Neuron (in vitro differentiated cells): Measurements from ENCODE around the gene TUBA4A.

ENCODE experiments used
- H2AFZ ChIP-seq: one replicate; pipeline ENCODE4 v1.6.1; 2013; ENCODE audit warnings: low read depth, mild to moderate bottlenecking, inconsistent platforms, low read length, moderate library complexity
- H3K27me3 ChIP-seq: one replicate; pipeline ENCODE4 v1.6.1; 2013; ENCODE audit warnings: low read length; ENCODE audit not compliant: insufficient read depth
- H3K36me3 ChIP-seq: one replicate; pipeline ENCODE4 v1.6.1; 2013; ENCODE audit warnings: low read length; ENCODE audit not compliant: insufficient read depth
- H3K4me1 ChIP-seq: one replicate; pipeline ENCODE4 v1.6.1; 2013; ENCODE audit warnings: low read length; ENCODE audit not compliant: insufficient read depth
- H3K4me3 ChIP-seq: 2 replicates; pipeline ENCODE4 v1.5.1; 2013; ENCODE audit warnings: mild to moderate bottlenecking, low read length, moderate library complexity
- H3K9me3 ChIP-seq: one replicate; pipeline ENCODE4 v1.6.1; 2013; ENCODE audit warnings: low read length

TUBA4A gene

DNA sequence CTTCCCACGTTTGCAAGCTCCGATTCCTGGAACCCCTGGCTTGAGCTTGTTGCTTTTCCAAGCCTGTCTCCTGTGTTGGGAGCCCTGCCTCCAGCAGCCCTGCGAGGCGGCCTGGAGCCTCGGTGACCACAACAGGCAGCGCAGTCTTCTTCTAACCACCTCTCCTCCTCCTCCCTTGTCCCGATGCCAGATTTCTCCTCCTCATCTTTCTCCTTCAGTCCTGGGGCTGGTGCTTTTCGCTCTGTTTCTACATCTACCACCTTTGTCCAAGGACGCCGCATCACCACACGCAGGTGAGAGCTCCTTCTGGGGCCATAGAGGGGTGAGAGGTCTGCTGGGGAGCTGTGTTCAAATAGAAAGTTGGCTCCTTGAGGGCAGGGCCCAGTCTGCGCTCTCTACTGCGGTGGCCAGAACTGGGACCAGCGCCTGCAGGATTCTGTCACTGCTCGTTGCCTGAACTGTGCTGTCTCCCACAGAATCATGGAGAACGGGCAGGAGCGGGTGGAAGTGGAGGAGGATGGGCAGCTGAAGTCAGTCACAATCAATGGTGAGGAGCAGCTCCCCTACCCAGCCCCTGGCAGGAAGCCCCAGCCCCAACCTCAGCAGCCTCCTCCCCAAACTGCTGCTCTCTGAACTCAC, 29.3 kb upstream of the TUBA4A start:
- H3K36me3 ChIP-seq: peaks cover 19% of the 10 kb centered on the region

DNA sequence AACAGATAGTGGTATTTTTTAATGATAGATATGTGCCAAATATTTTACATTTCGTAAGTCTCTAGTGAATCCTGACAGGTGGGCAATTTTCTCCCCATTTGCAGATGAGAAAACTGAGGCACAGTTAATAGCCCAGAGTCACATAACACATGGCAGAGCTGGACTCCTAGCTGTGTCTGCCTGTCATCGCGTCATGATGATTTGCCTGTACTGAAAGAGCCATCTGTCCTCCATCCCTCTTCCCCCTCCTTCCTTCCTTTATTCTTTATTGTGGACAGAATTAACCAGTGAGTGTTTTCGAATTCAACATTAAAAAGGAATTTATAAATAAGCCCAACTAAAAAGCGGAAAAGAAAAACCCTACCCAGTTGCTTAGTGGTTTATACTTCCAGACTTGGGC, 28.7 kb upstream of the TUBA4A start:
- no peaks in the 10 kb centered on the region for H3K9me3 ChIP-seq
- no peak overlapping the region for H3K4me3 ChIP-seq
- H3K27me3 ChIP-seq: no peaks in the 10 kb centered on the region
- peaks cover 31% of the 10 kb centered on the region for H3K4me1 ChIP-seq
- H3K36me3 ChIP-seq: peaks cover 19% of the 10 kb centered on the region
- no peak overlapping the region for H2AFZ ChIP-seq

More for the DNA sequence above, 29.3 kb upstream of the TUBA4A start:
- peaks cover 28% of the 10 kb centered on the region for H3K4me1 ChIP-seq
- no peak overlapping the region for H2AFZ ChIP-seq
- H3K9me3 ChIP-seq: no peaks in the 10 kb centered on the region
- H3K27me3 ChIP-seq: no peaks in the 10 kb centered on the region
- no peak overlapping the region for H3K4me3 ChIP-seq

GRCh38 chr2:219281588-219281987, 27.9 kb upstream of the TUBA4A start:
- Histone ChIP-seq H3K9me3 (no peaks in the 10 kb centered on the region), H2AFZ (no peak overlapping the region), H3K36me3 (peaks cover 19% of the 10 kb centered on the region), H3K27me3 (no peaks in the 10 kb centered on the region), H3K4me3 (no peak overlapping the region), H3K4me1 (peaks cover 28% of the 10 kb centered on the region)

DNA sequence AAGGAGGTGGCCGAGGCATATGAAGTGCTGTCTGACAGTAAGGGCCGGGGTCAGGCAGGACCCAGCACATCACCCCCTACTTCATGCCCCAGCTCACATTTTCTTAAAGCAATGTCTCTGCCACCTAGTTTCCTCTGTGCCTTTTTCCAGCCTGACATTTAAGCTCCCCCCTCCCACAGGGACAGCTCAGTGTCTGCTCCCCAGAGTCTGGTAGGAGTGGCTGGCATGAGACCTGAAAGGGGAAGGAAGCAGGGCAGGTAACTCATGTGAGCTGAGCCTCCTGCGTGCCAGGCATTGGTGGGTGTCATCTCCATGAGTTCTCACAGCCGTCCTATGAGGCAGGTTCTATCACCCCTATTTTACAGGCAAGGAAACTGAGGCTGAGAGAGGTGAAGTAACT, 26.9 kb upstream of the TUBA4A start:
- H3K4me3 ChIP-seq: no peak overlapping the region
- no peak overlapping the region for H2AFZ ChIP-seq
- no peaks in the 10 kb centered on the region for H3K9me3 ChIP-seq
- H3K36me3 ChIP-seq: peaks cover 19% of the 10 kb centered on the region
- H3K4me1 ChIP-seq: peaks cover 24% of the 10 kb centered on the region
- no peaks in the 10 kb centered on the region for H3K27me3 ChIP-seq

DNA sequence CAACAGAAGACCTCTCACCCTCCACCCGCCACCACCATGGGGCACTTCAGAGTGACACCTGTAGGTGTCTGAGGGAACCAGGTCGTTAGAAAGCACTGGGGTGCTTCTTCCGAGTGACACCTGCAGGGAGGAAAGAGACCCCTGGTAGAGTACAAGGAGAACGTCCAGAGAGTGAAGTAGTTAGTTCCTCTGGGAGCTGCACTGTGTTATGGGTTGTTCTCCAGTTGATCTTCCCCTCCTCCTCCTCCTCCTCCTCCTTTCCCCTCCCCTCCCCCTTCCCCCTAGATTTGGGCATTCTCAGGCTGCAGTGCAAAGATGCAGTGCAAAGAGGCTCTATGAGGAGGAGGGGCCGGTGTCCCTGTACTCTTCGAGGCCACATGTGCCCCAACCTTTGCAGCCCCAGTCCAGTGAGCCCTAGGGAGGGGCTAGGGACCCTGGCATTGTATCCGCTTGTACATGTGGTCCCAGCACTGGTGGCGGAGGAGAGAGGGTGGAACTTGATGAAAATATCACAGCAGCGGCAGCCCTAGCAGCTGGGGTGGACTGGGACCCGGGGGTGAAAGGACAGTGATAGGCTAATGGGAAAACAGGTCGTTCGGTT, 26.3 kb upstream of the TUBA4A start:
- H3K27me3 ChIP-seq: no peaks in the 10 kb centered on the region
- peaks cover 17% of the 10 kb centered on the region for H3K36me3 ChIP-seq
- no peaks in the 10 kb centered on the region for H3K9me3 ChIP-seq
- no peak overlapping the region for H2AFZ ChIP-seq
- H3K4me1 ChIP-seq: peaks cover 24% of the 10 kb centered on the region
- peak overlapping the region; percentile 57 for H3K4me3 ChIP-seq

- peaks cover 1% of the 10 kb centered on the region for H3K27me3 ChIP-seq
Measured at GRCh38 chr2:219279151-219279915, 25.6 kb upstream of the TUBA4A start, which contains the start of gene DNAJB2. Gene DNAJB2, plus strand, starts transcription at chr2:219279366. Its CDS starts 468 bp downstream, at chr2:219279834.

GRCh38 chr2:219278655-219279150, 25.0 kb upstream of the TUBA4A start:
- Histone ChIP-seq H3K36me3 (peaks cover 8% of the 10 kb centered on the region), H3K27me3 (peaks cover 5% of the 10 kb centered on the region), H3K4me1 (peaks cover 30% of the 10 kb centered on the region), H3K4me3 (peak overlapping the region; percentile 57), H3K9me3 (no peaks in the 10 kb centered on the region), H2AFZ (peak overlapping the region; percentile 31)

More at GRCh38 chr2:219279151-219279915, 25.6 kb upstream of the TUBA4A start, which contains the start of gene DNAJB2:
- Histone ChIP-seq H2AFZ (peak within 1 kb of the TSS; percentile 31), H3K4me3 (peak within 1 kb of the TSS; percentile 57), H3K4me1 (peaks cover 27% of the 10 kb centered on the region), H3K9me3 (no peaks in the 10 kb centered on the region), H3K36me3 (peaks cover 10% of the 10 kb centered on the region)

GRCh38 chr2:219277703-219278654, 24.3 kb upstream of the TUBA4A start:
- H3K4me1 ChIP-seq: peaks cover 30% of the 10 kb centered on the region
- H3K27me3 ChIP-seq: peaks cover 5% of the 10 kb centered on the region
- peak overlapping the region; percentile 31 for H2AFZ ChIP-seq
- H3K9me3 ChIP-seq: no peaks in the 10 kb centered on the region
- peaks cover 1% of the 10 kb centered on the region for H3K36me3 ChIP-seq
- peak overlapping the region; percentile 57 for H3K4me3 ChIP-seq

DNA sequence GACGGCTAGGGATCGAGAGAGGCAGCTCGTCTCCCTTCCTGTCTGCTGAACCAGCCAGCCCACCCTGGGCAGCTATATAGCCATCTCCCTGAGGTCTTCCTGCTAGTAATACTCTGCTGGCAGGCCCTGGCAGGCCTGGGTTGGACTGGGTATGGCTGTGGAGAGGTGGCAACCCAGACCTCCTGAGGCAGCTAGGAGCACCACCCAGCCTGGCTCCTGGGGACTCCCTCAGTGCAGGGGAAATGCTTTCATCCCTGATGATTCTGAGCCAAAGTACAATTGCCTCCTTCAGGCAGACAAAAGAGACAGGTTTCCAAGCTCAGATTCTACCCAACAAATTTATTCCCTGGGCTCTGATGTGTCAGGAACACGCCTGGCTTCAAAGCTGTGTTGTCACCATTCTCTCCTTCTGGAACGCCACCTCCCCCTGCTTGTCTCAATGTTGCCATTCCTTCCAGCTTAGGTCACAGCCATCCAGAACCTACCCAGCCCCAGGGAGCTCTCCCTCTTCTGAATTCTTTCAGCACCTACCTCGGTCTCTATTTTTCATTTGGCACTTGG, 20.7 kb upstream of the TUBA4A start:
- peaks cover 21% of the 10 kb centered on the region for H3K27me3 ChIP-seq
- H3K4me3 ChIP-seq: no peak overlapping the region
- H3K9me3 ChIP-seq: no peaks in the 10 kb centered on the region
- H3K36me3 ChIP-seq: no peaks in the 10 kb centered on the region
- H2AFZ ChIP-seq: no peak overlapping the region
- H3K4me1 ChIP-seq: peaks cover 19% of the 10 kb centered on the region

- peaks cover 19% of the 10 kb centered on the region for H3K4me1 ChIP-seq
- H3K9me3 ChIP-seq: no peaks in the 10 kb centered on the region
- H3K4me3 ChIP-seq: no peak overlapping the region
- no peak overlapping the region for H2AFZ ChIP-seq
- peaks cover 23% of the 10 kb centered on the region for H3K27me3 ChIP-seq
- H3K36me3 ChIP-seq: no peaks in the 10 kb centered on the region
Measured at GRCh38 chr2:219273937-219274336, 20.2 kb upstream of the TUBA4A start.

- Histone ChIP-seq H3K4me1 (peaks cover 9% of the 10 kb centered on the region), H3K4me3 (no peak overlapping the region), H3K36me3 (no peaks in the 10 kb centered on the region), H3K9me3 (no peaks in the 10 kb centered on the region), H3K27me3 (peaks cover 23% of the 10 kb centered on the region), H2AFZ (no peak overlapping the region)
Measured at GRCh38 chr2:219272995-219273394, 19.3 kb upstream of the TUBA4A start.

- Histone ChIP-seq H3K4me3 (no peak overlapping the region), H3K27me3 (peaks cover 23% of the 10 kb centered on the region), H2AFZ (no peak overlapping the region), H3K9me3 (no peaks in the 10 kb centered on the region), H3K4me1 (peaks cover 6% of the 10 kb centered on the region), H3K36me3 (no peaks in the 10 kb centered on the region)
Measured at GRCh38 chr2:219272356-219272755, 18.6 kb upstream of the TUBA4A start.
